NB4 (cell line): ENCODE results near the gene SHISAL1.

ENCODE experiments used
- MAX ChIP-seq: IDR thresholded peaks from 2 replicates; pipeline ENCODE4 v1.6.1; 2011; ENCODE audit warnings: low read depth, low read length
- TF ChIP-seq, protein P1 (sequence below): IDR thresholded peaks from one replicate; pipeline ENCODE4 v1.5.1; 2012; ENCODE audit warnings: low read depth, low read length

DNA sequence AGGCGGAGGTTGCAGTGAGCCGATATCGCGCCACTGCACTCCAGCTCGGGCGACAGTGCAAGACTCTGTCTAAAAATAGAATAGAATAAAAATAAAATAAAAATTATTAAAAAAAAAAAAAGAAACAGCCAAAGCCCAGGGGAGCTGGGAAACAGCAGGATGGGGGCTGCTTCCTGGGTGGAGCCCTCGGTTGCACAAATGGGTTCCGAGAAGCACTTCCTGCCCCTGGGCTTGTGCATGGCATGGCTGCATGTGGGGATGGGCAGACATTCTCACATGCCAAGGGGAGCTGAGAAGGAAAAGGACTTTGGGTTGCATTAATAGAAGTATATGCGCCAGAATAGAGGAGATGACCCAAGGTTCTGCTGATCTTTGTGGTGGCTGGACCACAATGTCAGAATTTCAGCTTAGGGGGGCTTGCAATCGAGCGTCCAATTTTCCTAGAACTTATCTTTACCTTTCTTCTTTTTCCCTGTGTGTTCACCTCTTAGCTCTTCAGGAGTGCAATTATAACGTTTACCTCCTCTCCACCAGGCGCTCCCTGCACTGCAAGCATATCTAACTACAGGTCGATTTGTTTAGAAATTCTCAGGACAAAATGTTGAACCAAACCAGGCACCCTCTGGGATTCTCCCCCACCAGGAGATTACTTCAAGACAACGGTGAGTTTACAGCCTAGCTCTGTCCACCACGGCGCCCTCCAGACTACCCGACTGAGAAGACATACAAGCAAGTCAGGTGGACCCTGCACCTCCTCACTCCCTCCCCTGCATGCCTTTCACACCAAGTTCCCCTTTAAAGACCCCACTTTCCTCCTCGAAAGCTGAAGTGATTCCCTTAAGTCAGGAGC is 53.2 kb downstream of the SHISAL1 start:
- TF ChIP-seq, protein P1, sequence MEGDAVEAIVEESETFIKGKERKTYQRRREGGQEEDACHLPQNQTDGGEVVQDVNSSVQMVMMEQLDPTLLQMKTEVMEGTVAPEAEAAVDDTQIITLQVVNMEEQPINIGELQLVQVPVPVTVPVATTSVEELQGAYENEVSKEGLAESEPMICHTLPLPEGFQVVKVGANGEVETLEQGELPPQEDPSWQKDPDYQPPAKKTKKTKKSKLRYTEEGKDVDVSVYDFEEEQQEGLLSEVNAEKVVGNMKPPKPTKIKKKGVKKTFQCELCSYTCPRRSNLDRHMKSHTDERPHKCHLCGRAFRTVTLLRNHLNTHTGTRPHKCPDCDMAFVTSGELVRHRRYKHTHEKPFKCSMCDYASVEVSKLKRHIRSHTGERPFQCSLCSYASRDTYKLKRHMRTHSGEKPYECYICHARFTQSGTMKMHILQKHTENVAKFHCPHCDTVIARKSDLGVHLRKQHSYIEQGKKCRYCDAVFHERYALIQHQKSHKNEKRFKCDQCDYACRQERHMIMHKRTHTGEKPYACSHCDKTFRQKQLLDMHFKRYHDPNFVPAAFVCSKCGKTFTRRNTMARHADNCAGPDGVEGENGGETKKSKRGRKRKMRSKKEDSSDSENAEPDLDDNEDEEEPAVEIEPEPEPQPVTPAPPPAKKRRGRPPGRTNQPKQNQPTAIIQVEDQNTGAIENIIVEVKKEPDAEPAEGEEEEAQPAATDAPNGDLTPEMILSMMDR, result no peak
- TF ChIP-seq MAX, result no peak
